ENCODE data around the gene GINS2. TPM values are rescaled to one million over a fixed set of nuclear protein-coding genes. Genes with fewer than 3 reads are reported as not detected.

The GINS2 gene
- 1.8 and 29.8 TPM in 2 replicates for total RNA-seq

GRCh38 chr16:85688586-85689284 is at the start of gene GINS2:
TSS of gene GINS2 (minus strand) at chr16:85688954. CDS start at chr16:85688898, 56 bp downstream.

Other genes with a start within 250 kb of the GINS2 start
- 11.2 and 28.9 TPM in 2 replicates for gene GSE1, start 75.6 kb downstream of the GINS2 start, total RNA-seq
- gene C16orf74, start 62.1 kb upstream of the GINS2 start, total RNA-seq: 5.6 and 11.4 TPM in 2 replicates
- 72.8 and 74.9 TPM in 2 replicates for gene EMC8, start 110.6 kb upstream of the GINS2 start, total RNA-seq
- gene COX4I1, start 110.7 kb upstream of the GINS2 start, total RNA-seq: 393 and 399 TPM in 2 replicates
- gene IRF8, start 210.2 kb upstream of the GINS2 start, total RNA-seq: 0.49 and 0.89 TPM in 2 replicates

Measured in mesangial cell (primary cell).